HG03066 (cell line): ENCODE measurements around the gene NFE2L3.
"Not testable (repeated sequence)": the region's sequence is repeated elsewhere in the genome, so short reads cannot be mapped to it uniquely, and the experiment has no call there.

Experiments used
- ATAC-seq: cut with Tn5 transposase; IDR thresholded peaks from one replicate; pipeline ENCODE4 v1.9.1; 2021; ENCODE audit warnings: low read depth; ENCODE audit not compliant: unreplicated experiment

NFE2L3 gene

DNA sequence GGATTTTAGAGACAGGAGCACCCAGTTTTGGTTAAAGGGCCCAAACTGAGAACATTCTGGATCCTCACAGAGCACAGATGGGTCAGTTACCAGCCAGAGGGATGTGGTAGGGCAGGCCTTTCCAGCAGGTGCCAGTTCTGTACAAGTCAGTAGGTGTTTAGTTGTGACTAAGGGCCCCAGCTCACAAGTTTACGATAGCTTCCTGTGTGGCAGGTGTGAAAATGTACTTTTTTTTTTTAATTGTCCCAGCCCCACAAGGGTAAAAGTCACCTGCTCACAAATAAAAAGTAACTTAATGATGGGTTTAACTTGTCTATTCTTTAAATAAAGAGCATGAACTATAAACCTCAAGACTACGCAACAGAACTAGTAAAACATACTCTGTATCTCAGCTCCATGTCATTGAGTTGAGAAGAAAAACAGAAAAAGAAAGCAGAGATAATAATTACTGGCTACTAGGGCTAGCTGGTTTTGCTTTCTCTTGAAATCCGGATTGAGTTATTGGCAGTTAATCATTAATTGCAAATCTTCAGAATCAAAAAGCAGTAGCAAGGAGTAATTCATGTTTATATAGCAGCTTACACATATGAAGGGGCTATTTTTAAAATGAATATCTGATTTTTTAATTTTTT, 15.4 kb downstream of the NFE2L3 start:
- ATAC-seq = peak; percentile 75

DNA sequence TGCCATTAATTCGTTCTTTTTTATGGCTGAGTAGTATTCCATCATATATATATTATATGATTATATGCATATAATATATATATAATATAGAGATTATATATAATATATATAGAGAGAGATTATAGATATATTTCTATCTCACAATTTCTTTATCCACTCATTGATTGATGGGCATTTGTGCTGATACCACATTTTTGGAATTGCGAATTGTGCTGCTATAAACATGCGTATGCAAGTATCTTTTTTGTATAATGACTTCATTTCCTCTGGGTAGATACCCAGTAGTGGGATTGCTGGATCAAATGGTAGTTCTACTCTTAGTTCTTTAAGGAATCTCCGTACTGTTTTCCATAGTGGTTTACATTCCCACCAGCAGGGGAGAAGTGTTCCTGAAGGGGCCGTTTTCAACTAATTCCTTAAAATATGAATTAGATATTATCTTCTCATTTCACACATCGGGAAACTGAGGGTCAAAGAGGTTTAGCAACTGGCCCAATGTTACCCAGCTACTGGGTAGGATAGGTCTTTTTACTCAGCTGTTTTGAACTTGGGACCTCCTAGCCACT, 16.5 kb downstream of the NFE2L3 start:
- no peak for ATAC-seq

DNA sequence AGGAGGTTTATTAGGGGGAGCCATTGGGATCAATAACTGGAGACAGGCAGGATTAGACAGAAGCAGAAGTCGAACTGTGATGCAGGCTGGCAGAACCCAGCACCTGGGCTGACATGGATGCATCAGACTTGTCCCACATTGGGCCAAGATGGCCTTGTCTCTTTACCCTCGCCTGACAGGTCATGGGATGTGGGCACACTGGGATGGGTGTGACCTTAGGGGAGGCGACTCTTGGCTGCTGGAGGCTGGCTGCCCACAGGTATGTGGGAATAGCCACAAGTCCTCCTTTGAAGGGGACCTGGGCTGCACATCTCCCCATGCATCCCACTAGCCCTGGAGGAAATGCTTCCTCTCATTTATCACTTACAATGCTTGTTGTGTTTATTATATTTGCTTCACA, 17.3 kb downstream of the NFE2L3 start:
- no peak for ATAC-seq

DNA sequence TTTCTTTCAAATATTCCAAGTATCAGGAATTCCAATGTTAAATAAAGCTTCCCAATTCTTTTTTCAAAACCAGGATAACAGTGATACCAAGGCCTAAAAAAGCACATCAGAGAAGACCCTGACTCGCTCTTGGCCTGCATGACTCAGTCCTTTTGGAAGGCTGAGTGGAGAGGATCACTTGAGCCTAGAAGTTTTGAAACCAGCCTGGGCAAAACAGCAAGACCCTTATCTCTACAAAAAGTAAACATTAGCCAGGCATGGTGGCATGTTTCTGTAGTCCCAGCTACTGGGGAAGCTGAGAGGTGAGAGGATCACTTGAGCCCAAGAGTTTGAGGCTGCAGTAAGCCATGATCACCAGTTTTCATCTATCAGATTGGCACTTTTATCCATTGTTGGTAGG, 18.7 kb downstream of the NFE2L3 start:
- ATAC-seq = no peak

DNA sequence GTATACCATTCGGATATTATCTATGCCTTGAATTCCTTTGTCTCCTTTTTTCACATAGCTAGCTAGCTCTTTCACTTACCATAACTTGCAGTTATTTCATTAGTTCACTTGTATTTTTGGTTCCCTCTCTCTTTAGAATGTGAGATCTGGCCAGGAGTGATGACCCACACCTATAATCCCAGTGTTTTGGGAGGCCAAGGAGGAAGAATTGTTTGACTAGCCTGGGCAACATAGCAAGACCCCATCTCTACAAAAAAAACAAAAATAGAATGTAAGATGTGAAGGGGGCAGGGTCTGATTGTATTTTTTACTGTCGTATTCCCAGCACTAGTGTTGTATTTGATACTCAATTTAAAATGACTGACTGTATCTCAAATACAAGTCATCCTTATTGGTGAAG, 19.6 kb downstream of the NFE2L3 start:
- no peak for ATAC-seq

DNA sequence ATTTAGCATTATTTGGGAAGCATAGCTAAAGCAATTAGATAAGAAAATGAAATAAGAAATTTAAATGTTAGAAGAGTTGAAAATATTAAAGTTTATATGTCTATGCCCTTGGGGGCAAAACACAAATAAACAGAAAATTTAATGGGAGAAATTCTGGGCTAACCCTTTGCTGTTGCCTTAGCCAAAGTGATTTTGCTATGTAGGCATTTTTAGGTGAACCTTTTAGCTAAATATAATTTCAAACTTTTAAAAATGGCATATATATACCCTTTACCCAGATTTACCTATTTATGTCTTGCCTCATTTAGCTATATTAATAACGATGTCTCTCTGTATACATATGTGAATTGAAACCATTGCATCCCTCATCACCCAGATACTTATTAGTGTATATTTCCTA, 20.1 kb downstream of the NFE2L3 start:
- ATAC-seq = no peak

DNA sequence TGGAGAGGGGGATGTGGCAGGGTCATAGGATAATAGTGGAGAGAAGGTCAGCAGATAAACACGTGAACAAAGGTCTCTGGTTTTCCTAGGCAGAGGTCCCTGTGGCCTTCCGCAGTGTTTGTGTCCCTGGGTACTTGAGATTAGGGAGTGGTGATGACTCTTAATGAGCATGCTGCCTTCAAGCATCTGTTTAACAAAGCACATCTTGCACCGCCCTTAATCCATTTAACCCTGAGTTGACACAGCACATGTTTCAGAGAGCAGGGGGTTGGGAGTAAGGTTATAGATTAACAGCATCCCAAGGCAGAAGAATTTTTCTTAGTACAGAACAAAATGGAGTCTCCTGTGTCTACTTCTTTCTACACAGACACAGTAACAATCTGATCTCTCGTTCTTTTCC, 23.9 kb downstream of the NFE2L3 start:
- not testable (repeated sequence) for ATAC-seq

DNA sequence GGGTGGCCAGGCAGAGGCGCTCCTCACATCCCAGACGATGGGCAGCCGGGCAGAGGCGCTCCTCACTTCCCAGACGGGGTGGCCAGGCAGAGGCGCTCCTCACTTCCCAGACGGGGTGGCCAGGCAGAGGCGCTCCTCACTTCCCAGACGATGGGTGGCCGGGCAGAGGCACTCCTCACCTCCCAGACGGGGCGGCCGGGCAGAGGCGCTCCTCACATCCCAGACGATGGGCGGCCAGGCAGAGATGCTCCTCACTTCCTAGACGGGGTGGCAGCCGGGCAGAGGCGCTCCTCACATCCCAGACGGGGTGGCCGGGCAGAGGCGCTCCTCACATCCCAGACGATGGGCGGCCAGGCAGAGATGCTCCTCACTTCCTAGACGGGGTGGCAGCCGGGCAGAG, 24.7 kb downstream of the NFE2L3 start:
- not testable (repeated sequence) for ATAC-seq

DNA sequence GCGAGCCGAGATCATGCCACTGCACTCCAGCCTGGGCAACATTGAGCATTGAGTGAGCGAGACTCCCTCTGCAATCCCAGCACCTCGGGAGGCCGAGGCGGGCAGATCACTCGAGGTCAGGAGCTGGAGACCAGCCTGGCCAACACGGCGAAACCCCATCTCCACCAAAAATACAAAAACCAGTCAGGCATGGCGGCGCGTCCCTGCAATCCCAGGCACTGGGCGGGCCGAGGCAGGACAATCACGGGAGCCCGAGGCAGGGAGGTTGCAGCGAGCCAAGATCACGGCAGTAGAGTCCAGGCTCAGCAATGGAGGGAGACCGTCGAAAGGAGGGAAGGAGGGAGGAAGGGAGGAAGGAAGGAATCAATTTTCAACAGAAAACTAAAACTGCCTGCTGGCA, 25.3 kb downstream of the NFE2L3 start:
- ATAC-seq = not testable (repeated sequence)

DNA sequence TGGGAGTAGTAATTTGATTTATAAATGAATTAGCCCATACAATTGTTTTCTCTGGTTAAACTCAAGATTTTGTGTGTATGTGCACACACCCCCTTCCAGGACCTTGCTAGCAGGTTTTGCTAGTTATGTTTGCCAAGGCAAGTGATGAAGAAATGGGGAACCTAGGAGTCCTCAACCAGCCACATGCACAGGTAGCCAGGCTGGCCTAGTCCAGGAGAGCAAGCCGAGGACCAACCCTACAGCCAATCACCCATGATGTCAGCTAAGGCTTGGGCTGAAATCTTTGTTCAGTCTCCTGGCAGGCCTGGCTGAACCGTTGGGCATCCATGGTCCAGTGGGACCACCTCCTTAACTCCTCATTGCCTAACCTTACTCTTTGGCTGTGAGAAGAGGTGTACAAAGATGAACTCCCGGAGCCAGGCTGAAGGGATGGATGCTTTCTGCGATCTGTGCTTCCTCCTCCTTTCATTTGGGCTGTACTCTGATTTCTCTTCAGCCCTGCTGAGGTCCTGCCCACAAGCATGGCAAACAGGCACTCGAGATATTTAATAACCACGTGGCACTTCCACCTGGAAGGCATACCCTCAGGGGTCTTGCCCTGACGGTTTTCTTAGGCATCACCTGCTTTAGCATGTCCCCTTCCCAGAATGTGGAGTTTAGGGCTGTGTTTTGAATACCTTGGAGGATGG, 26.4 kb downstream of the NFE2L3 start:
- no peak for ATAC-seq

DNA sequence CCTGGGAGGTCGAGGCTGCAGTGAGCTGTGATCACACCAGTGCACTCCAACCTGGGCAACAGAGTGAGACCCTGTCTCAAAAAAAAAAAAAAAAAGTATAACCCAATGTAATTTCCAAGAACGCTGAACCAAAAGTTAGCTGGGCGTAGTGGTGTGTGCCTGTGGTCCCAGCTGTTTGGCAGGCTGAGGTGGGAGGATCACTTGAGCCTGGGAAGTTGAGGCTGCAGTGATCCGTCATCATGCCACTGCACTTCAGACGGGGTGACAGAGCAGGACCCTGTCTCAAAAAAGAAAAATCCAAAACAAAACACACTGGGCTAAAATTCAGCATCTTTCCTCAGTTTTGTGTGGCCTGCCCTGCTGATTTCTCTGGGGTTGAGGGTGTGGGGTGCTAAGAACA, 27.4 kb downstream of the NFE2L3 start:
- ATAC-seq = no peak

DNA sequence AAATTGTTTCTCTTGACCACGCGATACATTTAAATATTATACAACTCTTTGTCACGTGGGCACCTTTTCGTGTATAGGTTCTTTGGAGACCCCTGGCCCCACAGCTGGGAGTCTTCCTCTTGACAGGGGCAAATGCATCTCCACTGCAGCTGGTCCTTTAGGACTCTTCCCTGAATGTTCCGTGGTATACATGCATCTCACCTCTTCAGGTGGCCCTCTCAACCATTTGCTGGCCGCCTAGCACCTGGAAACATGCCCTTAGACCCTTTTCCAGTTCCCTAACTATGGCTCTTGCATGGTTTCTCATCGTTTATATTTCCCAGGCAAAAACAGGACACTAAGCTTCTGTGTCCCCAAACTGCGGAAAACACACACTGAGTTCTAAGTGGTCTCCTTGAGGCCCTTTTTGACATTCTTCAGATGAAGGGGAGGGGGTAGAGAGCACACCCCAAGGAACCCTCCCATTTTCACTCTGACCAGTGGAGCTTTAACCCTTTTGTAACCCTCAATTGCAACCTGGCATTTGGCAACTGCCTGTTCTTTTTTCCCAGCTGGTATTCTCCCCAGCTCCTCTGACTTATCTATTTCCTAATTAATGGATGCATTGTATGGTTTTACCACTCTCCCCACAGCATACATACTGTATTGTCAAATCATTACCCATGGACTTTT, 28.0 kb downstream of the NFE2L3 start:
- no peak for ATAC-seq

DNA sequence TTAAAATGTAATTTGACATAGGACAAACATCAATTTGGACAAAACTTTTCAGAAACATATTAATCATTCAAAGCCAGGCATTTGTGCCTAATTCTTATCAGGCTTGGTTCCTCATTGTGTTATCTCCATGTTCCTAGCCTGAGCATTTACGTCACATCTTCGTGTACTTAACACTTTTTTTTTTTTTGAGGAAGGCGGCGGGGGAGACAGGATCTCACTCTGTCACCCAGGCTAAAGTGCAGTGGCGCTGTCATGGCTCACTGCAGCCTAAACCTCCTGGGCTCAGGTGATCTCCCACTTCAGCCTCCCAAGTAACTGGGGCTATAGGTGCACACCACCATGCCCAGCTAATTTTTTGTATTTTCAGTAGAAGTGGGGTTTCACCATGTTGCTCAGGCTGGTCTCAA, 28.8 kb downstream of the NFE2L3 start:
- ATAC-seq = no peak

DNA sequence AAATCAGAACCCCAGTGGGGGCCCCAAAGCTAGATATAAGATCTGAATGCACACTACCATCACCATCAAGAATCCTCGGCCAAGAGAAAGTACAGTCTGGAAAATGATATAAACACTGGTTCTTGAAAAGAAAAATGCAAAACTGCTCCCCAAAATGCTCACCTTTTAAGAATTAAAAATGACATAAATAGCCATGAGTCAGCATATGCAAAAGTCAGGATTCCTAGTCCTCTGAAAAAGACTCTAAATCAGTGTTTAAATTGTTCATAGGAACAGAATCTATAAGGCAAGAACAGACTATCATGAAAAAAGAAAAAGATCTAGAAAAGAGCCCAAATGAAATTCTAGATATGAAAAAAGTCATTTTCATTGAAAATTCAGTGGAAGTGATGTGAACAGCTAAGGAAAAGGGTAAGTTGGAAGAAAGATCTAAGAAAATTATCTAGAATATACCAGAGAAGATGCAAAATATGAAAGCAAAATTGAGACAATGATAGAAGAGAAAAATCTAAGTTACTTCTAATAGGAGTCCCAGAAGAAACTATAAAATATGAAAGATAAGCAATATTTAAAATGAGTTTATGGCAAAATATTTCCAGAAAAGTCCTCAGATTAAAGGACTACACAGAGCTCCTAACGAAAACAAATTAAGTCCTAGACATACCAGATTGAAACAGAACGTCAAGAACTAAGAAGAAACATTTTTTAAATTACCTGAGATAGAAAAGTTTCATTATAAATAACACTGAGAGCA, 29.7 kb downstream of the NFE2L3 start:
- ATAC-seq = no peak

DNA sequence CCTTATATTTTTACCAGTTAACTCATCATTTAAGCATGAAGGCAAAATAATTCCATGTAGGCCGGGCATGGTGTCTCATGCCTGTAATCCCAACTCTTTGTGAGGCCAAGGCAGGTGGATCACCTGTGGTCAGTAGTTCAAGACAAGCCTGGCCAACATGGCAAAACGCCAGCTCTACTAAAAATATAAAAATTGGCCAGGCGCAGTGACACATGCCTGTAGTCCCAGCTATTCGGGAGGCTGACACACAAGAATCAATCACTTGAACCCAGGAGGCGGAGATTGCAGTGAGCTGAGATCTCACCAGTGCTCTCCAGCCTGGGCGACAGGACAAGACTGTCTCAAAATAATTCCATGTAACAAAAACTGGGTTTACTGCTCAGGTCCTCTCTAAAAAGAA, 30.3 kb downstream of the NFE2L3 start:
- ATAC-seq = no peak

DNA sequence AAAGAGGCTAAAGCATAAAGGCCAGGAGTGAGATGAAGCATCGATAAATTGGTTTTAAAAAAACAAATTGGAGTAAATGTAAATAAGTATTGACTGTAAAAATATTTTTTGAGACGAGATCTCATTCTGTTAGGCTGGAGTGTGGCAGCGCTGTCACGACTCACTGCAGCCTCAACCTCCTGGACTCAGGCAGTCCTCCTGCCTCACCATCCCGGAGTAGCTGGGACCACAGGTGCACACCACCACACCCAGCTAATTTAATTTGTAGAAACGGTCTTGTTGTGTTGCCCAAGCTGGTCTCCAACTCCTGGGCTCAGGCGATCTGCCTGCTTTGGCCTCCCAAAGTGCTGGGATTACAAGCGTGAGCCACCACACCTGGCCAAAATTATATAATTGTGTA, 30.7 kb downstream of the NFE2L3 start:
- no peak for ATAC-seq

DNA sequence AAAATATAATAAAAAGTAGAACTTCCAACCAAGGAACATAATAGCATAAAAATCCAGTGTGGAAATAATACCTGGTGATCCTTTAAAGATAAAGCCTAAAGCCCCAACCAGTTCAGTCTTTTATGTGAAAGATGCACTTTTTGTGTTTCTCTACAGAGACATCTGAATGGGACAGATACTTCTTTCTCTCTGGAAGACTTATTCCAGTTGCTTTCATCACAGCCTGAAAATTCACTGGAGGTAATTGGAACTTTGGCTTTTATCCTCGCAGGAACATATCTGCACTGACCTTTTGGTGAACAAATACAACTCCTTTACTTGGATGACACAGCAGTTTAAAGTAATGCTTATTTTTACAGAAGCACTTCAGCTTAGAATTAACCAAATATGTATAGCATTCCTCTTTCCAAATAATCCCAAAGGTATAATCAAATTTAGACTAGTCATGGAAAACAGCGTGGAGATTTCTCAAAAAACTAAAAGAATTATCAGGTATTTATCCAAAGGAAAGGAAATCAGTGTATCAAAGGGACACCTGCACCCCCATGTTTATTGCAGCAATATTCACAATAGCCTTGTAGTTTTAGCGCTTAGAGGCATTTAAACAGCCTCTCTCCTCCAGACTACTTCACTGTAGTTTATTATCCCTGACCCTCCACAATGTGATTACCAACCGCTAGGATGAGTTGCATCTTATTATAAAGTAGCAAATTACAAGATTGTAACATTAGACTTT, 31.7 kb downstream of the NFE2L3 start:
- ATAC-seq = no peak

DNA sequence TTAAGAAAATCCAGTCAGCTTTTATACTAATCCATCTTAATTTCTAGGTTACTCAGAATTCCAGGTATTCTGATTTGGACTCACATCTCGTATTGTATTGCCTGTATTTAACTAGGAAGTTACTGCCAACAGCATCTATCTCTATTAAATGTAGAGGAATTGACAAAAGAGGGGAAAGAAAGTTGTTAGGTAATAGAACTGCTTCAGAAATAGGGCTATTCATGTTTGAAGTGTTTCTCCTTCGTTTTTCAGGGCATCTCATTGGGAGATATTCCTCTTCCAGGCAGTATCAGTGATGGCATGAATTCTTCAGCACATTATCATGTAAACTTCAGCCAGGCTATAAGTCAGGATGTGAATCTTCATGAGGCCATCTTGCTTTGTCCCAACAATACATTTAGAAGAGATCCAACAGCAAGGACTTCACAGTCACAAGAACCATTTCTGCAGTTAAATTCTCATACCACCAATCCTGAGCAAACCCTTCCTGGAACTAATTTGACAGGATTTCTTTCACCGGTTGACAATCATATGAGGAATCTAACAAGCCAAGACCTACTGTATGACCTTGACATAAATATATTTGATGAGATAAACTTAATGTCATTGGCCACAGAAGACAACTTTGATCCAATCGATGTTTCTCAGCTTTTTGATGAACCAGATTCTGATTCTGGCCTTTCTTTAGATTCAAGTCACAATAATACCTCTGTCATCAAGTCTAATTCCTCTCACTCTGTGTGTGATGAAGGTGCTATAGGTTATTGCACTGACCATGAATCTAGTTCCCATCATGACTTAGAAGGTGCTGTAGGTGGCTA, 32.5 kb downstream of the NFE2L3 start:
- not testable (repeated sequence) for ATAC-seq

DNA sequence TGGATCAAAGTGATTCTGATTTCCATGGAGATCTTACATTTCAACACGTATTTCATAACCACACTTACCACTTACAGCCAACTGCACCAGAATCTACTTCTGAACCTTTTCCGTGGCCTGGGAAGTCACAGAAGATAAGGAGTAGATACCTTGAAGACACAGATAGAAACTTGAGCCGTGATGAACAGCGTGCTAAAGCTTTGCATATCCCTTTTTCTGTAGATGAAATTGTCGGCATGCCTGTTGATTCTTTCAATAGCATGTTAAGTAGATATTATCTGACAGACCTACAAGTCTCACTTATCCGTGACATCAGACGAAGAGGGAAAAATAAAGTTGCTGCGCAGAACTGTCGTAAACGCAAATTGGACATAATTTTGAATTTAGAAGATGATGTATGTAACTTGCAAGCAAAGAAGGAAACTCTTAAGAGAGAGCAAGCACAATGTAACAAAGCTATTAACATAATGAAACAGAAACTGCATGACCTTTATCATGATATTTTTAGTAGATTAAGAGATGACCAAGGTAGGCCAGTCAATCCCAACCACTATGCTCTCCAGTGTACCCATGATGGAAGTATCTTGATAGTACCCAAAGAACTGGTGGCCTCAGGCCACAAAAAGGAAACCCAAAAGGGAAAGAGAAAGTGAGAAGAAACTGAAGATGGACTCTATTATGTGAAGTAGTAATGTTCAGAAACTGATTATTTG, 33.3 kb downstream of the NFE2L3 start:
- no peak for ATAC-seq
